Measurements from ENCODE around the gene PLSCR2.

DNA sequence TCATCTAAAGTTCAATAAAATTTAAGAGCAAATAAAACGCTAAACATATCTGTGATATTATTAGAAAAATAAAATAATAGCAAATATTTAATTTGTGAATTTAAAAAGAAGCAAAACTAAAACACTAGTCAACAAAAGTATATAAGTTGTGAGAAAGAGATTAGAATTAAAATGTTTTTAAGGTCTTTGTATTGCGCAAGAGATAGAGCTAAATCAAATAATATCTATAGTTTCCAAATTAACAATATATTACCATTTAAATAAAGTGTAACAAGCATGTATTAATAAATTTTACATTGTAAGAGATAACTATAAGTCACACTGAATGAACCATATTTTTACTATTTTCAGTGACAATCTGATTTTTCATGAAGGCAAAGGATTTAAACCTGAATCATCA, 74.2 kb downstream of the PLSCR2 start:
- TF ChIP-seq, protein P1, sequence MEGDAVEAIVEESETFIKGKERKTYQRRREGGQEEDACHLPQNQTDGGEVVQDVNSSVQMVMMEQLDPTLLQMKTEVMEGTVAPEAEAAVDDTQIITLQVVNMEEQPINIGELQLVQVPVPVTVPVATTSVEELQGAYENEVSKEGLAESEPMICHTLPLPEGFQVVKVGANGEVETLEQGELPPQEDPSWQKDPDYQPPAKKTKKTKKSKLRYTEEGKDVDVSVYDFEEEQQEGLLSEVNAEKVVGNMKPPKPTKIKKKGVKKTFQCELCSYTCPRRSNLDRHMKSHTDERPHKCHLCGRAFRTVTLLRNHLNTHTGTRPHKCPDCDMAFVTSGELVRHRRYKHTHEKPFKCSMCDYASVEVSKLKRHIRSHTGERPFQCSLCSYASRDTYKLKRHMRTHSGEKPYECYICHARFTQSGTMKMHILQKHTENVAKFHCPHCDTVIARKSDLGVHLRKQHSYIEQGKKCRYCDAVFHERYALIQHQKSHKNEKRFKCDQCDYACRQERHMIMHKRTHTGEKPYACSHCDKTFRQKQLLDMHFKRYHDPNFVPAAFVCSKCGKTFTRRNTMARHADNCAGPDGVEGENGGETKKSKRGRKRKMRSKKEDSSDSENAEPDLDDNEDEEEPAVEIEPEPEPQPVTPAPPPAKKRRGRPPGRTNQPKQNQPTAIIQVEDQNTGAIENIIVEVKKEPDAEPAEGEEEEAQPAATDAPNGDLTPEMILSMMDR (IDR thresholded peaks at IDR 0.05 in 2 of 3, conservative IDR thresholded peaks at IDR 0.05 in 1 of 3; ENCODE audit: borderline replicate concordance in 1 of 3, insufficient read depth in 1 of 3, low read depth in 2 of 3, low read length in 2 of 3), result no peak
- TF ChIP-seq, protein P2, sequence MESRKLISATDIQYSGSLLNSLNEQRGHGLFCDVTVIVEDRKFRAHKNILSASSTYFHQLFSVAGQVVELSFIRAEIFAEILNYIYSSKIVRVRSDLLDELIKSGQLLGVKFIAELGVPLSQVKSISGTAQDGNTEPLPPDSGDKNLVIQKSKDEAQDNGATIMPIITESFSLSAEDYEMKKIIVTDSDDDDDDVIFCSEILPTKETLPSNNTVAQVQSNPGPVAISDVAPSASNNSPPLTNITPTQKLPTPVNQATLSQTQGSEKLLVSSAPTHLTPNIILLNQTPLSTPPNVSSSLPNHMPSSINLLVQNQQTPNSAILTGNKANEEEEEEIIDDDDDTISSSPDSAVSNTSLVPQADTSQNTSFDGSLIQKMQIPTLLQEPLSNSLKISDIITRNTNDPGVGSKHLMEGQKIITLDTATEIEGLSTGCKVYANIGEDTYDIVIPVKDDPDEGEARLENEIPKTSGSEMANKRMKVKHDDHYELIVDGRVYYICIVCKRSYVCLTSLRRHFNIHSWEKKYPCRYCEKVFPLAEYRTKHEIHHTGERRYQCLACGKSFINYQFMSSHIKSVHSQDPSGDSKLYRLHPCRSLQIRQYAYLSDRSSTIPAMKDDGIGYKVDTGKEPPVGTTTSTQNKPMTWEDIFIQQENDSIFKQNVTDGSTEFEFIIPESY (IDR thresholded peaks at IDR 0.05; ENCODE audit: extremely low read depth, insufficient replicate concordance, low read length), result no peak
- TF ChIP-seq POLR2A (IDR thresholded peaks at IDR 0.05; ENCODE audit: borderline replicate concordance, extremely low read depth, insufficient read depth, insufficient read length) (no peak), TCF7L2 (IDR thresholded peaks at IDR 0.05; ENCODE audit: borderline replicate concordance, extremely low read depth, insufficient read depth, insufficient read length) (no peak)
